Measurements from ENCODE around the gene RNF126.
"Not testable (repeated sequence)": the region's sequence is repeated elsewhere in the genome, so short reads cannot be mapped to it uniquely, and the experiment has no call there.

The RNF126 gene

DNA sequence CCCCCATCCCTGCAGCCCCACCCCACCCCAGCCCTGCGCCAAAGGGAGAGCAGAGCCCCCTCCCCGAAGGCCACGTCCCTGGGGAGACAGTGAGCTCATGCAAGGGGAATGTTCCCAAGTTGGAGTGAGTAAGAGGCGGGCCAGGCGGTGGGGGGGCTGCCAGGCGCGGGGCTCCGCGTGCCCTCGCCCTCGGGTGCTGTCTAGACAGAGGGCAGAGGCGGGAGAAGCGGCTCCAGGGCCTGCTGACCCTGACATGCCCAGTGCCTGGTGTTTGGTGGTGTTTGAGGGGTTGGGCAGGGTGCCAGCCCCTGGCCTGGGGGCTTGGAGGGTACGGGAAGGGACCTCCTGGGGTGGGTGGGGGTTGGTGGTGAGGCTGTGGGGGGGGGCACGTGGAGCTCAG lies 14.2 kb upstream of the RNF126 start:
- no peak for TF ChIP-seq BHLHE40 (IDR thresholded peaks at IDR 0.05; ENCODE audit: borderline replicate concordance)
- no peak for TF ChIP-seq NFRKB (IDR thresholded peaks at IDR 0.05)
- TF ChIP-seq L3MBTL2 (conservative IDR thresholded peaks at IDR 0.05): no peak
- no peak for TF ChIP-seq HDGF (IDR thresholded peaks at IDR 0.05; ENCODE audit: borderline replicate concordance)
- TF ChIP-seq FOXA1 (IDR thresholded peaks at IDR 0.05): no peak
- no peak for TF ChIP-seq ARNT (IDR thresholded peaks at IDR 0.05)
- no peak for TF ChIP-seq TARDBP (IDR thresholded peaks at IDR 0.05)
- no peak for TF ChIP-seq FOXK2 (IDR thresholded peaks at IDR 0.05)
- no peak for DNase-seq (ENCODE audit: extremely low spot score)
- ChIA-PET CTCF (no interaction called here), POLR2A (interaction anchor here (1.3 kb wide), 2 partner anchors 14 to 33 kb away, joined by 3 to 5 read pairs; partner anchors contain the start of gene RNF126)

DNA sequence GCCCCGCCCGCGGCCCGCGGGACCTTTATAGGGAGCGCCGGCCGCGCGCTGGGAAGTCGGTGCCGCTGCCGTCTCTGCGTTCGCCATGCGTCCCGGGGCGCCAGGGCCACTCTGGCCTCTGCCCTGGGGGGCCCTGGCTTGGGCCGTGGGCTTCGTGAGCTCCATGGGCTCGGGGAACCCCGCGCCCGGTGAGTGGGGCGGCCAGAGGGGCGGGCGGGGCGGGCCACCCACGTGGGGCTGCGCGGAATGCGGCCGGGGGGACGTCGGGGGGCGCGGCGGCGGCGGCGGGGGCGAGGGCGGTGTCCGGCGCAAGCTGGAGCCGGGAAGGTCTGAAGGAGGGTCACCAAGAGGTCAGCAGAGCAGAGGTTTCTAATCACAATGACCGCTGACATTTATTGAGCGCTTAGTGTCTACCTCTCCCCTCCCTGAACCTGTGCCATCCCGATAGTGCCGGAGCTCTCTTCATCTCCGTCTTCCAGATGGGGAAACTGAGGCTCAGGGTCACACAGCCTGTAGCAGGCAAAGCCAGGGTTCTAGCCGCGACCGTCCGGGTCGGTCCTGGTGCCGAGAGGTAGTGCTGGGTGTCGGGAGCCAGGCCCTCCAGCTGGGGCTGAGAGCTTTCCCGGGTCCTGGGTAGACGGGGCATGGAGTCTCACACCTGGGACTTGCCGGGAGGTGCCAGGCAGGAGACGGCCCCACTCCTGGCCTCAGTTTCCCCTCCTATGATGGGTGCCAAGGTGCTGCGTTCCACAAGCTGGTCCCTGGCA lies 13.5 kb upstream of the RNF126 start, which contains the start of gene FSTL3:
FSTL3 (plus strand) TSS at position 54 of the 767 bp plus-strand sequence; CDS start at position 86, 32 bp downstream.
- no peak for TF ChIP-seq LEF1 (IDR thresholded peaks at IDR 0.05; ENCODE audit: borderline replicate concordance)
- ChIA-PET CTCF (no interaction called here), POLR2A (interaction anchor here (1.3 kb wide), 2 partner anchors 13 to 33 kb away, joined by 3 to 5 read pairs; partner anchors contain the start of gene RNF126)
- DNase-seq (ENCODE audit: extremely low spot score): no peak

DNA sequence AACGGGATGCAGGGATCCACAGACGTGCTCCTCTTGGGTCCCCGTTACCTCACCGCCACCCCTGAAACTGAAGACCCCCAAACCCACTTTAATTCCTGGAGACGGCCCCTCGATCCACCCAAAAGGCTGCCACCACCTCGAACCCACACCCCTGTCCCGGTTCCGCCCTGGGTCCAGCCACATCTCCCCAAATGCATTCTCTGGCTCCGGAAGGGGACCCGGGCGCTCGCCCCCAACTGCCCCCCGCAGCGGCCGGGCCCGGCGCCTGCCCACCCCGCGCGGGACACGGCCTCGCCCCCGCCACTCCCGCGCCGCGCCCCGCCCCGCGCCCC lies 13.0 kb upstream of the RNF126 start:
- CTCF ChIA-PET: no interaction called here
- TF ChIP-seq ARNT (IDR thresholded peaks at IDR 0.05): no peak
- no peak for TF ChIP-seq ZNF384 (IDR thresholded peaks at IDR 0.05)
- no peak for TF ChIP-seq HDGF (IDR thresholded peaks at IDR 0.05; ENCODE audit: borderline replicate concordance)
- no peak for TF ChIP-seq FOXA1 (IDR thresholded peaks at IDR 0.05)
- no peak for TF ChIP-seq L3MBTL2 (conservative IDR thresholded peaks at IDR 0.05)
- TF ChIP-seq LEF1 (IDR thresholded peaks at IDR 0.05; ENCODE audit: borderline replicate concordance): no peak
- no peak for TF ChIP-seq FOXK2 (IDR thresholded peaks at IDR 0.05)
- TF ChIP-seq TARDBP (IDR thresholded peaks at IDR 0.05): no peak
- no peak for TF ChIP-seq ELF4 (IDR thresholded peaks at IDR 0.05)
- no peak for TF ChIP-seq SUZ12 (IDR thresholded peaks at IDR 0.05)
- no peak for TF ChIP-seq NFRKB (IDR thresholded peaks at IDR 0.05)
- TF ChIP-seq CTBP1 (IDR thresholded peaks at IDR 0.05; ENCODE audit: borderline replicate concordance): no peak
- TF ChIP-seq, protein P1, sequence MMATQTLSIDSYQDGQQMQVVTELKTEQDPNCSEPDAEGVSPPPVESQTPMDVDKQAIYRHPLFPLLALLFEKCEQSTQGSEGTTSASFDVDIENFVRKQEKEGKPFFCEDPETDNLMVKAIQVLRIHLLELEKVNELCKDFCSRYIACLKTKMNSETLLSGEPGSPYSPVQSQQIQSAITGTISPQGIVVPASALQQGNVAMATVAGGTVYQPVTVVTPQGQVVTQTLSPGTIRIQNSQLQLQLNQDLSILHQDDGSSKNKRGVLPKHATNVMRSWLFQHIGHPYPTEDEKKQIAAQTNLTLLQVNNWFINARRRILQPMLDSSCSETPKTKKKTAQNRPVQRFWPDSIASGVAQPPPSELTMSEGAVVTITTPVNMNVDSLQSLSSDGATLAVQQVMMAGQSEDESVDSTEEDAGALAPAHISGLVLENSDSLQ (IDR thresholded peaks at IDR 0.05): no peak
- TF ChIP-seq FOXM1 (IDR thresholded peaks at IDR 0.05; ENCODE audit: borderline replicate concordance): no peak
- no peak for TF ChIP-seq SP1 (IDR thresholded peaks at IDR 0.05)
- POLR2A ChIA-PET: interaction anchor here (1.3 kb wide), 1 partner anchor 13 kb away, joined by 5 read pairs; the partner anchor contains the start of gene RNF126
- no peak for DNase-seq (ENCODE audit: extremely low spot score)

DNA sequence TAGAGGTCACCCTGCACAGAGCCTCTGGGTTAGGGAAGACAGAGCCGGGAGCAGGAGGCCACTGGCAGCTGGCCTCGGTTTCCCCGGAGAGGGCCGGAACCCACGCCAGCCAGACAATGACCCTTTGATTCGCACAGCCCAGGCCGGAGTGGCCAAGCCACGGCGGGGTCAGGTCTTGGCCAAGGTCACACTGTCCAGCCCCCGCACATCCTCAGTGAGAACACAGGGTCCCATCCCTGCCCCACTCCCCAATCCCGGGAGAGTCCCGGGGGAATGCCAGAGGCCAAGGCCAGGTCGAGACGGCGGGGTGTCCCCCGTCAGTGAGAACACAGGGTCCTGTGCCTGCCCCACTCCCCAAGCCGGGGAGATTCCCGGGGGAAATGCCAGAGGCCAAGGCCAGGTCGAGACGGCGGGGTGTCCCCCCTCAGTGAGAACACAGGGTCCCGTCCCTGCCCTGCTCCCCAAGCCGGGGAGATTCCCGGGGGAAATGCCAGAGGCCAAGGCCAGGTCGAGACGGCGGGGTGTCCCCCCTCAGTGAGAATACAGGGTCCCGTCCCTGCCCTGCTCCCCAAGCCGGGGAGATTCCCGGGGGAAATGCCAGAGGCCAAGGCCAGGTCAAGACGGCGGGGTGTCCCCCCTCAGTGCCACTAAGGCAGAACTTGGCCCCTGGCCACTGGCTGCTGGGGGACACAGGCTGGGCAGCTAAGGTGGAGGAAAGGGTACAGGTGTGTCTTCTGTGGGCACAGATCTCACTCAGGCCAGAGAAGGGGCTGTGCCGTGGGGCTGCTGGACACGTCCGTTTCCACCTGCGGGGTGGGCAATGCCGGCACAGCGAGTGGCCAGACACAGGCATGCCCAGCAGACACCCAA lies 11.5 kb upstream of the RNF126 start:
- ChIA-PET POLR2A (no interaction called here), CTCF (no interaction called here)
- DNase-seq (ENCODE audit: extremely low spot score): no peak
- TF ChIP-seq SP1 (IDR thresholded peaks at IDR 0.05) (no peak), FOXM1 (IDR thresholded peaks at IDR 0.05; ENCODE audit: borderline replicate concordance) (no peak)

DNA sequence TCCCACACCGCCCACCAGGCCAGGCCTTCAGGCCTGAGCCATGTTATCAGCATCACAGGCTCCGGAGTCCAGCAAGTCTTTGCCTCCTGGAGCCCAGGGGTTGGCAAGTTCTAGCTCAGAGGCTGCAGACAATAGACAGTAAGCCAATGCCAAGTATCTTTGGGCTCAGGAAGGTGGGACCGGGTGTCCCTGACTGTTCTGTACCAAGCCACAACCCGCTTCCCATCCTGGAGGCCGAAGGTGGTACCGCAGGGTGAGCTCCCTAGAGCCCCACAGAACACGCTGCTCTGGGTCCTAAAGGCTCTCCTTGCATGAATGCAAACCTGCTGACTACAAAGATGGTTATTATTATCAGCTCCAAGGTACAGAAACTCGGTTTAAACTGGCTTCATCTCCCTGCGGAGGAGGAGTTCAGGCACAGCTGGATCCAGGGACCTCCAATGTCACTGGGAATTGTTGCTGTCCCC lies 7.6 kb upstream of the RNF126 start:
- peak; percentile 50 for DNase-seq (ENCODE audit: extremely low spot score)
- TF ChIP-seq ZNF384 (IDR thresholded peaks at IDR 0.05) (no peak), L3MBTL2 (conservative IDR thresholded peaks at IDR 0.05) (no peak), CTBP1 (IDR thresholded peaks at IDR 0.05; ENCODE audit: borderline replicate concordance) (no peak), FOXK2 (IDR thresholded peaks at IDR 0.05) (no peak), LEF1 (IDR thresholded peaks at IDR 0.05; ENCODE audit: borderline replicate concordance) (no peak), SUZ12 (IDR thresholded peaks at IDR 0.05) (no peak), ELF4 (IDR thresholded peaks at IDR 0.05) (no peak), NFRKB (IDR thresholded peaks at IDR 0.05) (no peak), FOXM1 (IDR thresholded peaks at IDR 0.05; ENCODE audit: borderline replicate concordance) (no peak)
- ChIA-PET POLR2A (interaction anchor here (1.0 kb wide), 1 partner anchor 10 kb away, joined by 4 read pairs; no protein-coding TSS in a partner anchor), CTCF (interaction anchor here (0.6 kb wide), 1 partner anchor 96 kb away, joined by 3 read pairs; no protein-coding TSS in a partner anchor)

DNA sequence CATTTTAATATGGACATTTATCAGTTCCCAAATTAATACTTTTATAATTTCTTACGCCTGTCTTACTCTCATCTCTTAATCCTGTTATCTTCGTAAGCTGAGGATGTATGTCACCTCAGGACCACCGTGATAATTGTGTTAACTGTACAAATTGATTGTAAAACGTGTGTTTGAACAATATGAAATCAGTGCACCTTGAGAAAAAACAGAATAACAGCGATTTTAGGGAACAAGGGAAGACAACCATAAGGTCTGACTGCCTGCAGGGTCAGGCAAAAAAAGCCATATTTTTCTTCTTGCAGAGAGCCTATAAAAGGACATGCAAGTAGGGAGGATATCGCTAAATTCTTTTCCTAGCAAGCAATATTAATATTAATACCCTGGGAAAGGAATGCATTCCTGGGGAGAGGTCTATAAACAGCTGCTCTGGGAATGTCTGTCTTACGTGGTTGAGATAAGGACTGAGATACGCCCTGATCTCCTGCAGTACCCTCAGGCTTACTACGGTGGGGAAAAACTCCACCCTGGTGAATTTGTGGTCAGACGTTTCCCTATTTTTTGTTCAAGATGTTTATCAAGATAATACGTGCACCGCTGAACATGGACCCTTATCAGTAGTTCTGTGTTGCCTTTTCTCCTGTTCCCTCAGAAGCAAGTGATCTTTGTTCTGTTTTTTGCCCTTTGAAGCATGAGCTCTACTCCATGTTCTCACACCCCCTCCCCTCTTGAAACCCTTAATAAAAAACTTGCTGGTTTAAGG lies 5.8 kb upstream of the RNF126 start:
- DNase-seq (ENCODE audit: extremely low spot score): not testable (repeated sequence)
- POLR2A ChIA-PET: interaction anchor here (1.0 kb wide), 1 partner anchor 10 kb away, joined by 3 read pairs; no protein-coding TSS in a partner anchor
- CTCF ChIA-PET: interaction anchor here (1.3 kb wide), 1 partner anchor 68 kb away, joined by 4 read pairs; no protein-coding TSS in a partner anchor

DNA sequence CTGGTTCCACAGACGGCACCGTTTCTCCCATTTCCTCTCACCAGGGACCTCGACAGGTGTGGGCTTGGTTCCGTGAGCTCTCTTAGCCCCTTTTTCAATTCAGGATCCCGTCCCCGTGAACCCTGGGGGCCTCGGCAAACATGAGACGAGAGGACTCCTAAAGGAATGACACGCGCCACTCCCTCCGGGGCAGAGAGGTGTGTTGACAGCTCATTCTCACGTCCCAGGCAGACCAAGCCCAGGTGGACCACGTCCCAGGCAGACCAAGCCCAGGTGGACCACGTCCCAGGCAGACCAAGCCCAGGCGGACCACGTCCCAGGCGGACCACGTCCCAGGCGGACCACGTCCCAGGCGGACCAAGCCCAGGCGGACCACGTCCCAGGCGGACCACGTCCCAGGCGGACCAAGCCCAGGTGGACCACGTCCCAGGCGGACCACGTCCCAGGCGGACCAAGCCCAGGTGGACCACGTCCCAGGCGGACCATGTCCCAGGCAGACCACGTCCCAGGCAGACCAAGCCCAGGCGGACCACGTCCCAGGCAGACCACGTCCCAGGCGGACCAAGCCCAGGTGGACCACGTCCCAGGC lies 4.1 kb upstream of the RNF126 start:
- POLR2A ChIA-PET: interaction anchor here (1.0 kb wide), 1 partner anchor 14 kb away, joined by 5 read pairs; no protein-coding TSS in a partner anchor
- DNase-seq (ENCODE audit: extremely low spot score): not testable (repeated sequence)
- CTCF ChIA-PET: interaction anchor here (0.9 kb wide), 1 partner anchor 67 kb away, joined by 4 read pairs; no protein-coding TSS in a partner anchor
